ENCODE results near the gene CDC27. TPM values are rescaled to one million over a fixed set of nuclear protein-coding genes. Genes with fewer than 3 reads are reported as not detected.

Gene CDC27, protein sequence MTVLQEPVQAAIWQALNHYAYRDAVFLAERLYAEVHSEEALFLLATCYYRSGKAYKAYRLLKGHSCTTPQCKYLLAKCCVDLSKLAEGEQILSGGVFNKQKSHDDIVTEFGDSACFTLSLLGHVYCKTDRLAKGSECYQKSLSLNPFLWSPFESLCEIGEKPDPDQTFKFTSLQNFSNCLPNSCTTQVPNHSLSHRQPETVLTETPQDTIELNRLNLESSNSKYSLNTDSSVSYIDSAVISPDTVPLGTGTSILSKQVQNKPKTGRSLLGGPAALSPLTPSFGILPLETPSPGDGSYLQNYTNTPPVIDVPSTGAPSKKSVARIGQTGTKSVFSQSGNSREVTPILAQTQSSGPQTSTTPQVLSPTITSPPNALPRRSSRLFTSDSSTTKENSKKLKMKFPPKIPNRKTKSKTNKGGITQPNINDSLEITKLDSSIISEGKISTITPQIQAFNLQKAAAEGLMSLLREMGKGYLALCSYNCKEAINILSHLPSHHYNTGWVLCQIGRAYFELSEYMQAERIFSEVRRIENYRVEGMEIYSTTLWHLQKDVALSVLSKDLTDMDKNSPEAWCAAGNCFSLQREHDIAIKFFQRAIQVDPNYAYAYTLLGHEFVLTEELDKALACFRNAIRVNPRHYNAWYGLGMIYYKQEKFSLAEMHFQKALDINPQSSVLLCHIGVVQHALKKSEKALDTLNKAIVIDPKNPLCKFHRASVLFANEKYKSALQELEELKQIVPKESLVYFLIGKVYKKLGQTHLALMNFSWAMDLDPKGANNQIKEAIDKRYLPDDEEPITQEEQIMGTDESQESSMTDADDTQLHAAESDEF
- polyA plus RNA-seq: 10 to 100 TPM; 50.3 to 98.5 (median 71.1) TPM

GRCh38 chr17:47188876-47189731, at the start of gene CDC27:
Gene CDC27 (minus strand): TSS chr17:47189295. CDS start chr17:47189172, 123 bp downstream.
- H3K4me1 Mint-ChIP-seq: peaks cover 53 to 88% of the 10 kb centered on the region in 2 donors
- peak within 1 kb of the TSS; percentile 93 to 98 (median 95) for H3K4me3 Mint-ChIP-seq

GRCh38 chr17:47238321-47239010, 49.4 kb upstream of the CDC27 start:
- Mint-ChIP-seq H3K36me3 (no peaks in the 10 kb centered on the region), H3K4me1 (peaks cover 14 to 17% of the 10 kb centered on the region in 2 donors), H3K9me3 (no peaks in the 10 kb centered on the region), H3K27me3 (ENCODE audit: low read depth in 3 of 3) (peaks cover 0 to 2% (median 1%) of the 10 kb centered on the region in 3 donors), H3K27ac (no peak overlapping the region), H3K4me3 (no peak overlapping the region)
- DNase-seq: no peak

More at GRCh38 chr17:47188876-47189731, at the start of gene CDC27:
- H3K27me3 Mint-ChIP-seq (ENCODE audit: low read depth in 3 of 3): peaks cover 5 to 7% (median 7%) of the 10 kb centered on the region in 3 donors
- H3K27ac Mint-ChIP-seq: peak within 1 kb of the TSS; percentile 92 to 99 (median 98)
- peaks cover 0 to 4% (median 0%) of the 10 kb centered on the region in 3 donors for H3K36me3 Mint-ChIP-seq
- no peaks in the 10 kb centered on the region for H3K9me3 Mint-ChIP-seq
- DNase-seq: peak; percentile 100

DNA sequence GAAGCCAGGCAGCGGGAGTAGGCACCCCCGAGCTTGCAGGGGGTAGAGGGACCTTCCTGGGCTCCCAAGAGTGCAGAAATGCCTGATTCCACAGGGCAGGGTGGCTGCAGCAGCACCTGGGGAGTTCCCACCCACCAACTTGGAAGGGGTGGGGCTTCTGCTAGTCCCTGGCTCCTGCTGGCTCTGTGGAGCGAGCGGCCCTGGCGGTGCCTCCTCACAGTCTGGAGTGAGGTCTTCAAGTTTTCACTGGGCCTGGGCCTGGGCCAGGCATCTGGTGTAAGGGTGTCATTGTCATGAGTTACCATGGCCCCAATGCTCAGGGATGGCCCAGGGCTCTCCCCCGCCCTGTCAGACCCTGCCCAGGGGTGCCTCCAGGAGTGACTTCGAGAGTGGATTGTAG, 48.7 kb upstream of the CDC27 start:
- DNase-seq: no peak
- no peak overlapping the region for H3K4me3 Mint-ChIP-seq
- peaks cover 14 to 17% of the 10 kb centered on the region in 2 donors for H3K4me1 Mint-ChIP-seq
- H3K36me3 Mint-ChIP-seq: no peaks in the 10 kb centered on the region
- peaks cover 0 to 2% (median 1%) of the 10 kb centered on the region in 3 donors for H3K27me3 Mint-ChIP-seq (ENCODE audit: low read depth in 3 of 3)
- no peaks in the 10 kb centered on the region for H3K9me3 Mint-ChIP-seq
- H3K27ac Mint-ChIP-seq: no peak overlapping the region

- Mint-ChIP-seq H3K36me3 (no peaks in the 10 kb centered on the region), H3K4me3 (no peak overlapping the region), H3K4me1 (peaks cover 14 to 17% of the 10 kb centered on the region in 2 donors), H3K27ac (no peak overlapping the region), H3K9me3 (no peaks in the 10 kb centered on the region), H3K27me3 (ENCODE audit: low read depth in 3 of 3) (peaks cover 0 to 3% (median 2%) of the 10 kb centered on the region in 3 donors)
- no peak for DNase-seq
Measured at GRCh38 chr17:47235923-47236322, 46.8 kb upstream of the CDC27 start.

DNA sequence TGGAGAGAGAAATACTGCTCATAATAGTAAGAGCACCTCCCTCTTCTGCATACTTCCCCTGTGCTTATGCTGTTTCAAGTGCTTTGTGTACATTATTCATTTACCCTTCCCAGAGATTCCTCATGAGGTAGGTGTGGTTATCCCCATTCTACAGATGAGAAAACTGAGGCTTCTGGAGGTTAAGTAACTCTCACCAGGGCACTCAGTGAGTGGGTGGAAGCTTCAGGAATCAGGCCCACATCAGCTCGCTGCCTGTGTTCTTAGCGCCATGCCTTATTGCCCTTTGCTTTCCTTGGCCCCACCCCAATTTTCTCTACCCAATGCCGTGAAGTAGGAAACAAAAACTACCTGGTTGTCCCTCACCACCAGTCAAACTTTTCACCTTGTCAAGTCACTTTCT, 46.4 kb upstream of the CDC27 start:
- Mint-ChIP-seq H3K27ac (no peak overlapping the region), H3K36me3 (no peaks in the 10 kb centered on the region)

DNA sequence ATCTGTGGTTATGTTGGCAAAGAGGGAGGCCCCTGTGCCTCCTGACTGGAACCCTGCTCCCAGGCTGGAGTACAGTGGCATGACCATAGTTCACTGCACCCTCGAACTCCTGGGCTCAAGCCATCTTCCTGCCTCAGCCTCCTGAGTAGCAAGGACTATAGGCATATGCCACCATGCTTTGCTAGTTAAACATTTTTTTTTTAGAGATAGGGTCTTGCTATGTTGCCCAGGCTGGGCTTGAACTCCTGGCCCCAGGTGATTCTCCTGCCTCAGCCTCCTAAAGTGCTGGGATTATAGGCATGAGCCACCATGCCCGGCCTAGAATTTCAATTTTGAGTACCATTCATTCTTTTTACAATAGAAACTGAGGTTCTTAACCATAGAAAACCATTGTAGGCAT, 43.4 kb upstream of the CDC27 start:
- DNase-seq: no peak

More for the DNA sequence above, 46.4 kb upstream of the CDC27 start:
- no peak for DNase-seq
- Mint-ChIP-seq H3K4me3 (no peak overlapping the region), H3K27me3 (ENCODE audit: low read depth in 3 of 3) (peaks cover 0 to 3% (median 2%) of the 10 kb centered on the region in 3 donors), H3K4me1 (peaks cover 12 to 14% of the 10 kb centered on the region in 2 donors), H3K9me3 (no peaks in the 10 kb centered on the region)

DNA sequence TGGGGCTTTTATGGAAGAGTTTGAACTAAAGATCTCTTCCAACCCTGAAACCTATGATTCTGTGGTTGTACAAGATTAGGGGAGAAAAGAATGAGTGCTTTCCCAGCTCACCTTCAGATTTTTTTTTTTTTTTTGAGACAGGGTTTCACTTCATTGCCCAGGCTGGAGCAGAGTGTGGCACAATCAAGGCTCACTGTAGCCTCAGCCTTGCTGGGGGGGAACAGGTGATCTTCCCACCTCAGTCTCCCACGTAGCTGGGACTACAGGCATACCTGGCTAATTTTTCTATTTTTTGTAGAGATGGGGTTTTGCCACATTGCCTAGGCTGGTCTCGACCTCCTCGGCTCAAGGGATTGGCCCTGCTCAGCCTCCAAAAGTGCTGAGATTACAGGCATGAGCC, 42.8 kb upstream of the CDC27 start:
- Mint-ChIP-seq H3K36me3 (no peaks in the 10 kb centered on the region), H3K27me3 (ENCODE audit: low read depth in 3 of 3) (peaks cover 2 to 9% (median 4%) of the 10 kb centered on the region in 3 donors), H3K4me3 (no peak overlapping the region), H3K9me3 (no peaks in the 10 kb centered on the region), H3K4me1 (peaks cover 7 to 10% of the 10 kb centered on the region in 2 donors), H3K27ac (no peak overlapping the region)
- DNase-seq: no peak

More for the DNA sequence above, 43.4 kb upstream of the CDC27 start:
- peaks cover 7 to 10% of the 10 kb centered on the region in 2 donors for H3K4me1 Mint-ChIP-seq
- no peak overlapping the region for H3K4me3 Mint-ChIP-seq
- H3K27me3 Mint-ChIP-seq (ENCODE audit: low read depth in 3 of 3): peaks cover 2 to 9% (median 4%) of the 10 kb centered on the region in 3 donors
- H3K27ac Mint-ChIP-seq: no peak overlapping the region
- no peaks in the 10 kb centered on the region for H3K36me3 Mint-ChIP-seq
- no peaks in the 10 kb centered on the region for H3K9me3 Mint-ChIP-seq

DNA sequence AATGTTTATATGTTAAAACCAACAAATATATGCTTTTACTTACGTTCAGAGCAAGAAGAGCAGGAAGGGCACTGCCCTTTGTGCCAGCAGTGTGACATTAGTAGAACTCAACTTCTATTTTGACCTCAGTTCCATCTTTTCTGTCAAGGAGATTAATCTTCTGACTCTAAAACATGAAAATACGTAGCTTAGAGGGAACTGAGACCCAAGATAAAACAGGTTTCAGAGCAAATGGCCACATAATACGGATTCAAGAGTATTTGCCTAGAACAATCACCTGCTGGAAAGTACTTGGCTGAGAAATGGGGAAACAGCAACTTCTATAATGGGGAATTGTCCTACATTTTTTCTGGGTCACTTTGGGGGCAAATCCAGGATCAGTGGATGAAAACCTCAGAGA, 42.2 kb upstream of the CDC27 start:
- peaks cover 7 to 10% of the 10 kb centered on the region in 2 donors for H3K4me1 Mint-ChIP-seq
- no peaks in the 10 kb centered on the region for H3K9me3 Mint-ChIP-seq
- H3K4me3 Mint-ChIP-seq: no peak overlapping the region
- no peak for DNase-seq
- H3K36me3 Mint-ChIP-seq: no peaks in the 10 kb centered on the region
- peaks cover under 1 to 9% (median 4%) of the 10 kb centered on the region in 3 donors for H3K27me3 Mint-ChIP-seq (ENCODE audit: low read depth in 3 of 3)
- H3K27ac Mint-ChIP-seq: no peak overlapping the region

GRCh38 chr17:47230864-47231263, 41.8 kb upstream of the CDC27 start:
- DNase-seq: no peak
- peaks cover 0 to 9% (median 4%) of the 10 kb centered on the region in 3 donors for H3K27me3 Mint-ChIP-seq (ENCODE audit: low read depth in 3 of 3)
- H3K9me3 Mint-ChIP-seq: no peaks in the 10 kb centered on the region
- no peaks in the 10 kb centered on the region for H3K36me3 Mint-ChIP-seq
- H3K4me3 Mint-ChIP-seq: no peak overlapping the region
- no peak overlapping the region for H3K27ac Mint-ChIP-seq
- peaks cover 7 to 10% of the 10 kb centered on the region in 2 donors for H3K4me1 Mint-ChIP-seq

- H3K27me3 Mint-ChIP-seq (ENCODE audit: low read depth in 3 of 3): peaks cover 0 to 7% (median 4%) of the 10 kb centered on the region in 3 donors
- H3K4me1 Mint-ChIP-seq: peaks cover 7 to 10% of the 10 kb centered on the region in 2 donors
- peak overlapping the region; percentile 31 to 68 (median 51) for H3K4me3 Mint-ChIP-seq
- H3K36me3 Mint-ChIP-seq: no peaks in the 10 kb centered on the region
- H3K9me3 Mint-ChIP-seq: no peaks in the 10 kb centered on the region
- peak; percentile 51 to 63 (median 59) for DNase-seq
- peak overlapping the region in 1 of 6 donors; percentile 17 for H3K27ac Mint-ChIP-seq
Measured at GRCh38 chr17:47229535-47230443, 40.7 kb upstream of the CDC27 start.

DNA sequence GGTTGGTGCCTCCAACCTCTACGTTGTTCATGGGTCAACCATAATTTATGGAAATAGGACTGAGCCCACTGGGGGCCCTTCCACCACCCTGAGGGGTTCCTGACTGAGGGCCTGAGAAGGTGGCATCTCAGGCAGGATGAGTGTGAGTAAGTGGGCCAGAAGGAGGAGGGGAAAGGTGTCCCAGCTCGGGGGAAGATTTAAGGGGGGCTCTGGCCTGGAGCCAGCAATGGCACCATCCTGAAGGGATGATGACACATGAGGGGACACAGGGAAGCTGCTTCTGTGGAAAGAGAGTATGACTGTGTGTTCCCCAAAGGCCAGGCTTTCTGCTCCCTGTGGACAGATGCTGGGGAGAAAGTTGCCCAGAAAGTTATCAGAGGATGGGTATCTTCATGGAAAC, 38.8 kb upstream of the CDC27 start:
- Mint-ChIP-seq H3K27ac (no peak overlapping the region), H3K27me3 (ENCODE audit: low read depth in 3 of 3) (peaks cover 0 to 10% (median 4%) of the 10 kb centered on the region in 3 donors), H3K9me3 (no peaks in the 10 kb centered on the region), H3K4me3 (no peak overlapping the region), H3K4me1 (peaks cover 7 to 10% of the 10 kb centered on the region in 2 donors), H3K36me3 (no peaks in the 10 kb centered on the region)
- DNase-seq: no peak
